ENCODE results near the gene MCF2L.

Gene MCF2L

DNA sequence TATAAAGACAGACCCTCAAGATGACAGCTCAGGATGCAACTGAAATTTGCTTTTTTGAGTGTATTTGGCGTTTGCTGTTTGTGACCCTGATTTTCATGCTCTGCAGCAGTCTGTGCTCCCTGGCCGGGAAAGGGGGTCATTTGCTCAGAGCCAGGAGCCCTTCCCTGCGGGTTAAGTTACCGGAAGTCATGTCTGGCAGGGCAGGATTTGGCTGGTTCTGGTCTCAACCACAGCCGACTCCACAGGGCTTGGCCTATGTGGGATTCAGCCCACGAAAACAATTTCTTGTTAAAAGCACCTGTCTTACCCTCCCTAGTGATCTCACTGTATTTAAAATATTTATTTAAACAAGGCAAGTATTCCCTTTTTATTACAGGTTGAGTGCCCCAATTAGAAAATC, 22.6 kb downstream of the MCF2L start:
- no peaks in the 10 kb centered on the region for H3K27me3 ChIP-seq (ENCODE audit: control insufficient read depth, insufficient read depth, low read length)
- H3K4me1 ChIP-seq (ENCODE audit: control insufficient read depth, insufficient read depth, low read length): no peaks in the 10 kb centered on the region
- H3K9me3 ChIP-seq (ENCODE audit: control insufficient read depth, insufficient read depth, low read depth, low read length): peaks cover 8% of the 10 kb centered on the region; the same call in 1 of the 2 replicates
- H3K36me3 ChIP-seq (ENCODE audit: control insufficient read depth, insufficient read depth, low read length): no peaks in the 10 kb centered on the region
- no peak overlapping the region for H3K27ac ChIP-seq (ENCODE audit: low read depth, low read length)
- no peak overlapping the region for H3K4me3 ChIP-seq (ENCODE audit: low read depth, low read length)
- H3K9ac ChIP-seq (ENCODE audit: low read length): no peak overlapping the region

DNA sequence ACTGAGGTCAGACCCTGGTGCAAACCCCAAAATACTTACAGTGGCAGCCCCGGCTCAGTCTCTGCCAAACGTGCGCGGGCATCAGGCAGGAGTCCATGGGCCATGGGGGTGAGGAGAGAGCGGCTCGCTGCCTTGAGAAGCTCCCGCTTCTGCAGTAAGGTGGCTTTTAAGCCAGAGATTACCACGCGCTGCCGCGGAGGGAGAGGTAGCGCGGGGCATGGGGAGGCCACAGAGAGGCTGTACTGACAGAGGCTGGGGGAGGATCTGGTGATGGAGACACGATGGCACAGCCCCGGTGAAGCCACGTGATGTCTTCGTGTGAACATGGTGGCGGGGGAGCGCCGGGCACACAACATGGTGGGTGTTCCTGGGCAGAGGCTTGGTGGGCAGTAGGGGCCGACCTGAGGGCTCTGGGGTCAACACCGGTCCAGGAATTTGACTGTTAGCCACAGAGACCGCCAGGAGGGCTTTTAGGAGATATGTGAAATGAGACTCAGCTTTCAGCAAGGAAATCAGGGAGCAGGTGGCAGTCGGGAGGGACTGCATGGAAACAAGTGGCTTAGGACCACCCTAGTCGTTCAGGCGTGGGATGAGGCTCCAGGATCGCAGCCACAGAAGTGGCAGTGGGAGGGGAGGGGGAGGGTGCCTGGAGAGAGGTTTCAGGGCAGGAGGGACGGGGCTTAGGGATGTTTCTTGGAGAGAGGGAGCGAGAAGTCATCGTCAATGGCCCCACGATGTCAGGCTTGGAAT, 24.1 kb downstream of the MCF2L start:
- Histone ChIP-seq H3K27ac (ENCODE audit: low read depth, low read length) (no peak overlapping the region), H3K4me1 (ENCODE audit: control insufficient read depth, insufficient read depth, low read length) (no peaks in the 10 kb centered on the region), H3K4me3 (ENCODE audit: low read depth, low read length) (no peak overlapping the region), H3K36me3 (ENCODE audit: control insufficient read depth, insufficient read depth, low read length) (no peaks in the 10 kb centered on the region), H3K27me3 (ENCODE audit: control insufficient read depth, insufficient read depth, low read length) (no peaks in the 10 kb centered on the region), H3K9ac (ENCODE audit: low read length) (no peak overlapping the region), H3K9me3 (ENCODE audit: control insufficient read depth, insufficient read depth, low read depth, low read length) (peaks cover 8% of the 10 kb centered on the region; the same call in 1 of the 2 replicates)

DNA sequence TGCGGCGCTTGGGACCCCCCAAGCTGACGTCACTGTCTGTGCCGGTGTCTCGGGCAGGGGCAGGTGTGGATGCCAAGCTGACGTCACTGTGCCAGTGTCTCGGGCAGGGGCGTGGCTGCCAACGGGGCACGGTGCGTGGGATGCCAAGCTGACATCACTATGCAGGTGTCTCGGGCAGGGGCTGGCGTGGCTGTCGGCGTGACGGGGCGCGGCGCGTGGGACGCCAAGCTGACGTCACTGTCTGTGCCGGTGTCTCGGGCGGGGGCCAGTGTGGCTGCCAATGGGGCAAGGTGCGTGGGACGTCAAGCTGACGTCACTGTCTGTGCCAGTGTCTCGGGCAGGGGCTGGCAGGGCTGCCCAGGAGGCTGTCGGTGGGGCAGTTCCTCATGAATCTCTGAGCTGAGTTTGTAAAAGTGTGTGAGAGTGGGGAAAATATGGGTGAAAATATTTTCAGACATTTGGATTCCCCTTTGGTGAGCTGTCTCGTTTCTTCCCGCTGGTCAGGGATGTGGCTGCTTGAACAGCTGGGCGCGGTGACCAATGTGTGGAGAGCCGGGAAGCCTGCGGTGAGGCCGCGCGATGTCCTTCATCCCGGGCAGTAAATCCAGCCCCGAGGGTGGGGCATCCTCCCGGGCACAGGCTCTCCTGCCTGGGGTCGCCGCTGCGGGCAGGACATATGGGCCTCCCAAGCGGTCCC, 25.2 kb downstream of the MCF2L start:
- no peaks in the 10 kb centered on the region for H3K4me1 ChIP-seq (ENCODE audit: control insufficient read depth, insufficient read depth, low read length)
- no peaks in the 10 kb centered on the region for H3K36me3 ChIP-seq (ENCODE audit: control insufficient read depth, insufficient read depth, low read length)
- no peak overlapping the region for H3K27ac ChIP-seq (ENCODE audit: low read depth, low read length)
- H3K9ac ChIP-seq (ENCODE audit: low read length): no peak overlapping the region
- peaks cover 8% of the 10 kb centered on the region; the same call in 1 of the 2 replicates for H3K9me3 ChIP-seq (ENCODE audit: control insufficient read depth, insufficient read depth, low read depth, low read length)
- no peak overlapping the region for H3K4me3 ChIP-seq (ENCODE audit: low read depth, low read length)
- H3K27me3 ChIP-seq (ENCODE audit: control insufficient read depth, insufficient read depth, low read length): no peaks in the 10 kb centered on the region

DNA sequence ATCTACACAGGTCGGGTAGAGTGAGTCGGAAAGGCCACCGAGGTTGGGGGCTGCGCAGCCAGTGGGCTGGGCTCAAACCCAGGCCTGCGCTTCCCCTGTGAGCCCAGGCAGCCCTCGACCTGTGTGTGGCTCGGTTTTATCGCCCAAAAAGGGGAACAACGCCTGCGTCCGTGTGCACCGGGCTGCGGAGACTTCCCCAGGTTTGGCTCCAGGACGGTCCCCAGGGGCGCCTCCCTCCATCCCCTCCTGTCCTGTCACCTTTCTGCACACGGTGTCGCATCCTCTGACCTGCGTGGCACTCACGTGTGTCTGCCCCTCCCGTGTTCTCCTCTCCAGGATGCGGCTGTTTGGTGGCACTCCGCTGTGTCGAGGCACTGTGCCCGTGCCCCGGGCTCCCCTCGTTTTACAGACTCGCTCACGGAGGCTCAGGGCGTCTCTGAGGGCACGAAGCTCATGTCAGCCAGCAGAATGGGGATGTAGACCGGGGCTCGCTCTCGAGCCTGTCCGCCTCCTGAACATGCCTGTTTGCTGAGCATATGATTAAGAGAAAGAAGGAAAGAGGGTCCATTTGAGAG, 25.9 kb downstream of the MCF2L start:
- H3K4me3 ChIP-seq (ENCODE audit: low read depth, low read length): no peak overlapping the region
- H3K27me3 ChIP-seq (ENCODE audit: control insufficient read depth, insufficient read depth, low read length): no peaks in the 10 kb centered on the region
- no peak overlapping the region for H3K9ac ChIP-seq (ENCODE audit: low read length)
- peaks cover 4% of the 10 kb centered on the region; the same call in 1 of the 2 replicates for H3K9me3 ChIP-seq (ENCODE audit: control insufficient read depth, insufficient read depth, low read depth, low read length)
- no peaks in the 10 kb centered on the region for H3K4me1 ChIP-seq (ENCODE audit: control insufficient read depth, insufficient read depth, low read length)
- no peaks in the 10 kb centered on the region for H3K36me3 ChIP-seq (ENCODE audit: control insufficient read depth, insufficient read depth, low read length)
- no peak overlapping the region for H3K27ac ChIP-seq (ENCODE audit: low read depth, low read length)

DNA sequence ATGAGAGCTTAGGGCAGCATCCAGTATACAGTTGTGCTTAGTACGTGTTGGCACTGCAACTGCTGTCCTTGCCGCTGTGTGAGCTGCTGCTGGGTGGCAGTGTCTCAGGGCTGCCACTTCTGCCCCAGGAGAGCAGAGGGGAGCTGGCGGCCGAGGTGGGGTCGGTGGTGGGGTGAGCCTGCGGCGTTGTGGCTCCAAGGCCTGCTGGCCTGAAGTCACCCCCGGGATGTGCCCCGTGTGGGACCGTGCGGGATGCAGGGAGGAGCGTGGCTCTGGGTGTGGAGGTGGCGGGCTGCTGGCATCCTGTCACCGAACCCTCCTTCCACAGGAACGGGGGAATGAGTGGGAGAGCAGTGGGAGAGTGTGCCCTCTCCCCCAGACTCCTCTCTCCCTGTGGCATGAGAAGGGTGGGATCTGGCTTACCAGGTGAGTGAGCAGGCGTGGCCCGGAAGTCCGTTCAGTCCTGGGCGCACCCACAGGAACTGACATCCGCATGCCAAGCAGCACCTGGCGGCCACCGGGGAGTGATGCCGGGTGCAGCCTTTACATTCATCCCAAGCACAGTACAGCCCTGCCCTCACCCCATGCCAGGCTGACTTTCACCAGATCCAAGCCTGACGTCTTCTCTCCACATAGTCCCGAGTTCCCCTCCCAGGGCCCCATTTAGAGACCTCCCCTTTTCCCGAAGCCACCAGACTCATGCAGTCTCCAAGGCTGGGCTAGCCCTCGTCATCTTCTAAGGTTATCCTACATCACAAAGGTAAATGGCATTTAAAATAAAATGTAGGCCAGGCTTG, 26.6 kb downstream of the MCF2L start:
- Histone ChIP-seq H3K27ac (ENCODE audit: low read depth, low read length) (no peak overlapping the region), H3K9ac (ENCODE audit: low read length) (no peak overlapping the region), H3K9me3 (ENCODE audit: control insufficient read depth, insufficient read depth, low read depth, low read length) (no peaks in the 10 kb centered on the region), H3K4me1 (ENCODE audit: control insufficient read depth, insufficient read depth, low read length) (peaks cover 2% of the 10 kb centered on the region; the same call in 1 of the 2 replicates), H3K27me3 (ENCODE audit: control insufficient read depth, insufficient read depth, low read length) (no peaks in the 10 kb centered on the region), H3K4me3 (ENCODE audit: low read depth, low read length) (no peak overlapping the region), H3K36me3 (ENCODE audit: control insufficient read depth, insufficient read depth, low read length) (no peaks in the 10 kb centered on the region)

DNA sequence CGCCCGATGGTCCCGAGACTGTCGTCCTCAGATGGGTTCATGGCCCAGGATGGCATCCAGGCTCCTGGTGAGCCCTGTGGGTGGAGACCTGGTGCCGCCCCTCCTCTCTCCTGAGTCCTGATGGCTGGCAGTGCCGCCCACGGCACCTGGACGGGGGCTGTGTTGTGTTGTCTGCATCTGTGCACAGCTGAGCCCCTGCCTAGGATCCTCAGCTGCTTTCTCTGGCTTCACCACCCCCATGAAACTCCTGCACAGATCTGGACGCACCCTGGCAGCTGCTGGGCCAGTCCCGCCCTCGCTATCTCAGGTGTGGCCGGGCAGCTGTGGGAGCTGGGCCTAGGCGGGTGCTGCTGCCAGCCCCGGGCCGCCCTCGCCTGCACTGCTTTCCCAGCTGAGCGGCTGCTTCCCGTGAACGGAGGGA, 27.7 kb downstream of the MCF2L start:
- no peaks in the 10 kb centered on the region for H3K36me3 ChIP-seq (ENCODE audit: control insufficient read depth, insufficient read depth, low read length)
- no peaks in the 10 kb centered on the region for H3K9me3 ChIP-seq (ENCODE audit: control insufficient read depth, insufficient read depth, low read depth, low read length)
- no peak overlapping the region for H3K9ac ChIP-seq (ENCODE audit: low read length)
- no peak overlapping the region for H3K27ac ChIP-seq (ENCODE audit: low read depth, low read length)
- H3K27me3 ChIP-seq (ENCODE audit: control insufficient read depth, insufficient read depth, low read length): no peaks in the 10 kb centered on the region
- H3K4me1 ChIP-seq (ENCODE audit: control insufficient read depth, insufficient read depth, low read length): peaks cover 10% of the 10 kb centered on the region; the same call in 1 of the 2 replicates
- H3K4me3 ChIP-seq (ENCODE audit: low read depth, low read length): no peak overlapping the region

DNA sequence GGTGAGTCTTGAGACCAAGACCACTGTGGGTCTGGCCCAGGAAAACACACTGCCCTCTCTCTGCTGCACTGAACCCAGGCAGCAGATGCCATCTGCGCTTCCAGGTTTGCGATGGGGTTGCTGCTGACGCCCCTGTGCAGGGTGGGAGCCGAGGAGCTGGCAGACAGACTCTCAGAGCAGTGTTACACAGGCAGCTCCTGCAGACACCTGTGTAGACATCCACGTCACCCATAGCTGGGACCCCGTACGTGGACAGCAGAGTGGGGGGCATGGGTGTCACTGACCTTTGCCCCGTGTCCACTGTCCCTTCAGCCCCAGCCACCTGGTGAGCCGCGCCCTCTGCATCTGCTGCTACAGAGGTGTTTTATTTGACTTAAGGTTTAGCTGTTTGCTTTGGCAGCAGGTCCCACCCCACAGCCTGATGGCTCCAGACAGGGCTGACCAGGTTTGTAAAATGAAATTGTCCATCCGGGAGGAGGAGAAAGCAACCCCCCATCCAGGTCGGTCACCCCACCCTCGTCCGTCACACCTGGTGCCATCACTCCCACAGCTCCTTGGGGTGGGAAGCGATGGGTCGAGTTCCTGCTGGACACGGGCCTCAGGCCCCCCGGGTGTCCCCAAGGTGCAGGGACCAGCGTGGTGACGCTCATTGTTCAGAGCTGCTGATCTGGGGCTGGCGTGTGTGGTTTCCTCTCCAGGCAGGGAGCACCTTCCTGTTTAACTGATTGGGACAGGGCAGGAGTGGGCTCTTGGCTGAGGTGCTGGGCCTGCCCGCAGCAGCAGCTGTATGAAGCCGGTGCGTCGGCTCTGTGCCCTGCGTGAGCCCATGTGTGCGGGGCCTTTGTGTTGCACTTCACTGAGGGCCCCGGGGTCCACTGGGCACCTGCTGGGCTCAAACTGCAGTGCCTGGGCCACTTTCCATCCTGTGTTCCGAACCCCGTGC, 28.4 kb downstream of the MCF2L start:
- Histone ChIP-seq H3K4me1 (ENCODE audit: control insufficient read depth, insufficient read depth, low read length) (peaks cover 12% of the 10 kb centered on the region; the same call in 1 of the 2 replicates), H3K36me3 (ENCODE audit: control insufficient read depth, insufficient read depth, low read length) (no peaks in the 10 kb centered on the region), H3K9me3 (ENCODE audit: control insufficient read depth, insufficient read depth, low read depth, low read length) (no peaks in the 10 kb centered on the region)

DNA sequence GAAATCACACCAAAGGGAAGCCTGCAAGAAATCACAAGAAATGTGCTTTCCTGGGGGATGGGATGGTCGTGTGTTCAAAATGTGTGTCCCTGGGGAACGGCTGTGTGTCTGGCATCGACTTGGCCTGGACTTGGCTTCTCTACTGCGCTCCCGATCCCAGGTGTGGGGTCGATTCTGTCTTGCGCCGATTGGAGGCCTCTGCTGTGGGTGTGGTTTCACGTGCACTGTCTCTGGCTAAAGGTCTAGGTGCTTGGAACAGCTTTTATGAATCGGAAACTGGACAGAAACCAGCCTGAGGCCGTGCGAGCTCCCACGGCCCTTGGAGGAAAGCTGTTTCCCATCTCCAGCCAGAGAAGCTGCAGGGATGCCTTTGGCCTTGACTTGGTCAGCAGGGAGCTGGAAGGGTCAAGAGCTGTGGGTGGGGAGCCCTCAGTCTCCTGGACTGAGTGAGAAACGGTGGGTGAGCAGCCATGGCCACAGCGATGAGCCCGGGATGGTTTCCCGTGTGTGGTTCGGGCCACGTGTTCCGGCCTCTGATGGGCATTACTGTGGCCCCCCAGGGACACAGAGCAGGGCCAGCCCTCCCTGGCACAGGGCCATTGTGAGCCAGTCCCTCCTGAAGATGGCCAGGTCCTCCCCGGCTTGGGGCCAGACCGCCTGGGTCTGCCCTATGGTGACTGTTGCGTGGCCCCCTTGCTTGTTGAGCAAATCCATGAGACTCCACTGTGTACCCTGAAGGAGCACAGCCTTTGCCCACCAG, 29.7 kb downstream of the MCF2L start:
- H3K27ac ChIP-seq (ENCODE audit: low read depth, low read length): no peak overlapping the region
- no peaks in the 10 kb centered on the region for H3K9me3 ChIP-seq (ENCODE audit: control insufficient read depth, insufficient read depth, low read depth, low read length)
- no peaks in the 10 kb centered on the region for H3K36me3 ChIP-seq (ENCODE audit: control insufficient read depth, insufficient read depth, low read length)
- no peak overlapping the region for H3K9ac ChIP-seq (ENCODE audit: low read length)
- H3K27me3 ChIP-seq (ENCODE audit: control insufficient read depth, insufficient read depth, low read length): no peaks in the 10 kb centered on the region
- no peak overlapping the region for H3K4me3 ChIP-seq (ENCODE audit: low read depth, low read length)
- peaks cover 12% of the 10 kb centered on the region; the same call in 1 of the 2 replicates for H3K4me1 ChIP-seq (ENCODE audit: control insufficient read depth, insufficient read depth, low read length)

More for the DNA sequence above, 28.4 kb downstream of the MCF2L start:
- no peak overlapping the region for H3K9ac ChIP-seq (ENCODE audit: low read length)
- no peak overlapping the region for H3K27ac ChIP-seq (ENCODE audit: low read depth, low read length)
- H3K27me3 ChIP-seq (ENCODE audit: control insufficient read depth, insufficient read depth, low read length): no peaks in the 10 kb centered on the region
- H3K4me3 ChIP-seq (ENCODE audit: low read depth, low read length): no peak overlapping the region

DNA sequence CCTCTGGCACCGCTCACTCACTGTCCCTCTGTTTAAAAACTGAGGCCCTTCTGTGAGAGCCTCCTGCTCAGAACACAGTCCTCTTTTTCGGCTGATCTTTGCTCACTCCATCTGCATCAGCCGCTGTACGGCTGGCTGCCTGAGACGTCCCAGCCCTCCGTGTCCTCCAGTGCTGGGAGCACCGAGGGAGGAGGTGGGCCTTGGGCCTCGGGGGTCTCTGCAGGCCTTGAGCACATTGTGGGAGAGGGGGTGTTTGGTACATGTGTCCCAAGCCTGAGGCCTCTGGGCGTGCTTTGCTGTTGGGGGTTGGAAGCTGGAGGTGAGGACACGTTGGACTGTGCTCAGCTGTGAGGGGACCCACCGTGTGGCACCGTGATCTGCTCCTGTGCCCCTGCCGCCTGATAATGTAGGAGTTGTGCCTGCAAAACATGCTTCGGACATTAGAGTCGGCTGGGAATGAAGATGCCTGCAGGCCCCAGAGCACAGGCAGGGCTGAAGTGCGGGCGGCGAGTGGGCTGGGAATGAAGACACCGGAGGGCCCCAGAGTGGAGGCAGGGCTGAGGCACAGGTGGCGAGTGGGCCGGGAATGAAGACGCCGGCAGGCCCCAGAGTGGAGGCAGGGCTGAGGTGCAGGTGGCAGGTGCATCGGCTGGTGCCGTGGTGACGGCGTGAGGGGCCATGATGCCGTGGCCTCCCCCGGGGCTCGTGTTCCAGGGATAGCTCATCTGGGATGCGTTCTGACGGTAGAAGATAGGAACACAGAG, 30.6 kb downstream of the MCF2L start:
- peaks cover 12% of the 10 kb centered on the region; the same call in 1 of the 2 replicates for H3K4me1 ChIP-seq (ENCODE audit: control insufficient read depth, insufficient read depth, low read length)
- H3K27ac ChIP-seq (ENCODE audit: low read depth, low read length): no peak overlapping the region
- no peaks in the 10 kb centered on the region for H3K9me3 ChIP-seq (ENCODE audit: control insufficient read depth, insufficient read depth, low read depth, low read length)
- no peak overlapping the region for H3K4me3 ChIP-seq (ENCODE audit: low read depth, low read length)
- 0 out of 2 replicates have a peak, but pooled peaks cover 2% of the 10 kb centered on the region for H3K36me3 ChIP-seq (ENCODE audit: control insufficient read depth, insufficient read depth, low read length)
- H3K9ac ChIP-seq (ENCODE audit: low read length): no peak overlapping the region
- no peaks in the 10 kb centered on the region for H3K27me3 ChIP-seq (ENCODE audit: control insufficient read depth, insufficient read depth, low read length)
